Spinal cord (tissue), 10 donors: ENCODE results near the gene ERC2. TPM values are rescaled to one million over a fixed set of nuclear protein-coding genes. Genes with fewer than 3 reads are reported as not detected.

Experiments
- DNase-seq, 6 donors: peaks; one replicate each; pipeline versions ENCODE4 v3.0.0 to v3.0.0-alpha.2; 2013 to 2015; ENCODE audit warnings: low spot score in 6 of 6, low read depth in 4 of 6
- H3K27ac ChIP-seq: one replicate; pipeline ENCODE4 v1.5.1; 2013; ENCODE audit warnings: low read depth, low read length, control low read depth
- H3K27me3 ChIP-seq: one replicate; pipeline ENCODE4 v1.6.1; 2013; ENCODE audit warnings: low read length; ENCODE audit not compliant: control insufficient read depth, insufficient read depth
- H3K36me3 ChIP-seq: one replicate; pipeline ENCODE4 v1.6.1; 2013; ENCODE audit warnings: low read length; ENCODE audit not compliant: control insufficient read depth, insufficient read depth
- H3K4me1 ChIP-seq: one replicate; pipeline ENCODE4 v1.6.1; 2013; ENCODE audit warnings: low read length; ENCODE audit not compliant: control insufficient read depth, insufficient read depth
- H3K4me3 ChIP-seq: one replicate; pipeline ENCODE4 v1.5.1; 2013; ENCODE audit warnings: low read depth, low read length, control low read depth
- H3K9me3 ChIP-seq: one replicate; pipeline ENCODE4 v1.6.1; 2013; ENCODE audit warnings: low read length; ENCODE audit not compliant: control insufficient read depth, insufficient read depth
- WGBS: methylation state at CpG from one replicate; pipeline ENCODE4 v1.1.5; 2013; ENCODE audit warnings: missing lambda C conversion rate; ENCODE audit not compliant: insufficient coverage; 5-methylcytosine and 5-hydroxymethylcytosine counted together
- polyA plus RNA-seq, 2 donors: library from polyadenylated mRNA; unstranded; fragments of 120-200 nt; gene quantifications; one replicate each; pipeline ENCODE4 v1.2.1, GENCODE V29; 2013; ENCODE audit not compliant: insufficient read length in 2 of 2
- total RNA-seq, 2 donors: library from RNA; depleted of rRNA in 1 of 2; stranded (reverse); fragments of 120-200 nt in 1 of 2; fragments of >200 nt in 1 of 2; gene quantifications; one replicate each; pipeline versions ENCODE4 v1.2.3 to v1.2.4, GENCODE V29; 2013 to 2014
- donor health status: healthy.

Gene ERC2
- total and polyA plus RNA-seq, 4 donors = 24.0 to 51.3 (median 29.7) TPM

GRCh38 chr3:55816794-55817576 lies 651.3 kb downstream of the ERC2 start:
- WGBS = 92% methylated on average over 4 of the region's 8 CpGs
- no peaks in the 10 kb centered on the region for H3K4me1 ChIP-seq
- no peak overlapping the region for H3K4me3 ChIP-seq
- no peak overlapping the region for H3K27ac ChIP-seq
- H3K36me3 ChIP-seq = no peaks in the 10 kb centered on the region
- no peaks in the 10 kb centered on the region for H3K9me3 ChIP-seq
- peak in 1 of 6 donors; percentile 15 for DNase-seq
- no peaks in the 10 kb centered on the region for H3K27me3 ChIP-seq

- DNase-seq = no peak
- Histone ChIP-seq H3K27me3 (no peaks in the 10 kb centered on the region), H3K4me1 (no peaks in the 10 kb centered on the region), H3K27ac (no peak overlapping the region), H3K4me3 (no peak overlapping the region), H3K36me3 (no peaks in the 10 kb centered on the region), H3K9me3 (no peaks in the 10 kb centered on the region)
- 73% methylated on average over 4 of the region's 6 CpGs for WGBS
These were observed 653.0 kb downstream of the ERC2 start for GRCh38 chr3:55815262-55815661.

GRCh38 chr3:55813268-55814097 lies 654.8 kb downstream of the ERC2 start:
- DNase-seq = no peak
- Histone ChIP-seq H3K4me3 (no peak overlapping the region), H3K27me3 (no peaks in the 10 kb centered on the region), H3K9me3 (no peaks in the 10 kb centered on the region), H3K4me1 (no peaks in the 10 kb centered on the region), H3K36me3 (no peaks in the 10 kb centered on the region), H3K27ac (no peak overlapping the region)
- 100% methylated on average over 1 of the region's 3 CpGs for WGBS

GRCh38 chr3:55812394-55813013 lies 655.8 kb downstream of the ERC2 start:
- no peak overlapping the region for H3K27ac ChIP-seq
- DNase-seq = no peak
- H3K9me3 ChIP-seq = no peaks in the 10 kb centered on the region
- no peak overlapping the region for H3K4me3 ChIP-seq
- WGBS = 92% methylated on average over 2 of the region's 5 CpGs
- H3K4me1 ChIP-seq = no peaks in the 10 kb centered on the region
- H3K36me3 ChIP-seq = no peaks in the 10 kb centered on the region
- H3K27me3 ChIP-seq = no peaks in the 10 kb centered on the region

- Histone ChIP-seq H3K4me3 (no peak overlapping the region), H3K4me1 (no peaks in the 10 kb centered on the region), H3K27ac (no peak overlapping the region), H3K36me3 (no peaks in the 10 kb centered on the region), H3K9me3 (no peaks in the 10 kb centered on the region), H3K27me3 (no peaks in the 10 kb centered on the region)
- DNase-seq = no peak
- WGBS = no CpG with 5 or more reads among the region's 1 CpG
These were observed 661.1 kb downstream of the ERC2 start for GRCh38 chr3:55807210-55807609.

- 100% methylated on average over 2 of the region's 2 CpGs for WGBS
- Histone ChIP-seq H3K4me1 (no peaks in the 10 kb centered on the region), H3K27ac (no peak overlapping the region), H3K9me3 (no peaks in the 10 kb centered on the region), H3K4me3 (no peak overlapping the region), H3K36me3 (no peaks in the 10 kb centered on the region), H3K27me3 (no peaks in the 10 kb centered on the region)
- no peak for DNase-seq
These were observed 663.1 kb downstream of the ERC2 start for GRCh38 chr3:55805169-55805568.

- no peak overlapping the region for H3K4me3 ChIP-seq
- H3K36me3 ChIP-seq = no peaks in the 10 kb centered on the region
- H3K9me3 ChIP-seq = no peaks in the 10 kb centered on the region
- H3K4me1 ChIP-seq = no peaks in the 10 kb centered on the region
- H3K27me3 ChIP-seq = no peaks in the 10 kb centered on the region
- H3K27ac ChIP-seq = no peak overlapping the region
- WGBS = 93% methylated on average over 4 of the region's 7 CpGs
- DNase-seq = no peak
These were observed 663.8 kb downstream of the ERC2 start for GRCh38 chr3:55804170-55805095.

- Histone ChIP-seq H3K4me1 (no peaks in the 10 kb centered on the region), H3K36me3 (no peaks in the 10 kb centered on the region), H3K27ac (no peak overlapping the region), H3K4me3 (no peak overlapping the region), H3K9me3 (no peaks in the 10 kb centered on the region), H3K27me3 (no peaks in the 10 kb centered on the region)
- DNase-seq = no peak
- WGBS = 92% methylated on average over 4 of the region's 4 CpGs
These were observed 665.5 kb downstream of the ERC2 start for GRCh38 chr3:55802816-55803215.

GRCh38 chr3:55801676-55802075 lies 666.6 kb downstream of the ERC2 start:
- no peak overlapping the region for H3K4me3 ChIP-seq
- H3K27me3 ChIP-seq = no peaks in the 10 kb centered on the region
- no peaks in the 10 kb centered on the region for H3K36me3 ChIP-seq
- 71% methylated on average over 2 of the region's 2 CpGs for WGBS
- H3K4me1 ChIP-seq = no peaks in the 10 kb centered on the region
- H3K9me3 ChIP-seq = no peaks in the 10 kb centered on the region
- no peak for DNase-seq
- H3K27ac ChIP-seq = no peak overlapping the region
